Stimulated activated CD4-positive, alpha-beta T cell treated with anti-CD3 and anti-CD28 coated beads, Interleukin-1b, Interleukin-23, amount 100 ng/mL, for 48 hours (primary cell): ENCODE data around the gene HOXD8.

ENCODE experiments used
- DNase-seq: peaks from one replicate; pipeline ENCODE4 v3.0.0-alpha.2; 2020

Gene HOXD8

GRCh38 chr2:176103742-176104315 lies 25.7 kb upstream of the HOXD8 start:
- no peak for DNase-seq

GRCh38 chr2:176104316-176105077 lies 25.0 kb upstream of the HOXD8 start:
- no peak for DNase-seq

GRCh38 chr2:176105078-176105729 lies 24.3 kb upstream of the HOXD8 start:
- no peak for DNase-seq

- DNase-seq, result no peak
Observed at GRCh38 chr2:176105730-176106580, 23.6 kb upstream of the HOXD8 start.

- no peak for DNase-seq
Observed at GRCh38 chr2:176106581-176107539, 22.6 kb upstream of the HOXD8 start, which contains the start of gene HOXD11. TSS of gene HOXD11 (plus strand) at chr2:176107280. CDS start at chr2:176107356, 76 bp downstream.

- no peak for DNase-seq
Observed at GRCh38 chr2:176107731-176108181, 21.7 kb upstream of the HOXD8 start.

- DNase-seq, result no peak
Observed at GRCh38 chr2:176109192-176109901, 20.2 kb upstream of the HOXD8 start.

GRCh38 chr2:176109946-176110345 lies 19.6 kb upstream of the HOXD8 start:
- no peak for DNase-seq

GRCh38 chr2:176110415-176111308 lies 18.8 kb upstream of the HOXD8 start:
- DNase-seq, result no peak

GRCh38 chr2:176111309-176111663 lies 18.2 kb upstream of the HOXD8 start:
- no peak for DNase-seq

GRCh38 chr2:176111846-176112374 lies 17.6 kb upstream of the HOXD8 start:
- DNase-seq, result no peak

- no peak for DNase-seq
Observed at GRCh38 chr2:176112375-176113302, 16.9 kb upstream of the HOXD8 start.

GRCh38 chr2:176114120-176114929 lies 15.2 kb upstream of the HOXD8 start:
- DNase-seq, result no peak

GRCh38 chr2:176114930-176115625 lies 14.4 kb upstream of the HOXD8 start:
- DNase-seq, result no peak

- no peak for DNase-seq
Observed at GRCh38 chr2:176115883-176116813, 13.4 kb upstream of the HOXD8 start, which contains the start of gene HOXD10. TSS of gene HOXD10 (plus strand) at chr2:176116778. CDS start at chr2:176116834, 56 bp downstream.
